Calu3 (cell line): ENCODE results near the gene ITPR2. TPM values are rescaled to one million over a fixed set of nuclear protein-coding genes. Genes with fewer than 3 reads are reported as not detected.
"Not testable (repeated sequence)": the region's sequence is repeated elsewhere in the genome, so short reads cannot be mapped to it uniquely, and the experiment has no call there.

Experiments used
- BruUV-seq: library from RNA; stranded (reverse); fragments of 400-500 nt; replicated peaks from 2 replicates; lab custom pipeline; 2021; lab: Mats Ljungman, UMichigan
- CTCF ChIA-PET: fragments of 300-600 bp; sonication (Branson Sonifier 250); formaldehyde crosslinking; loops from one replicate; lab custom pipeline; 2022; ENCODE audit warnings: antibody characterized with exemption; lab: Charles Lee
- DNase-seq: peaks from one replicate; pipeline ENCODE4 v3.0.0; 2022
- H3K27ac Mint-ChIP-seq: one replicate; pipeline ENCODE4 v1.8.0; 2022; ENCODE audit warnings: mixed read lengths; ENCODE audit not compliant: unreplicated experiment
- H3K27me3 Mint-ChIP-seq: one replicate; pipeline ENCODE4 v1.8.0; 2022; ENCODE audit warnings: mixed read lengths; ENCODE audit not compliant: unreplicated experiment
- H3K36me3 Mint-ChIP-seq: one replicate; pipeline ENCODE4 v1.8.0; 2022; ENCODE audit warnings: mild to moderate bottlenecking, moderate library complexity, mixed read lengths; ENCODE audit not compliant: insufficient read depth, unreplicated experiment
- H3K4me1 Mint-ChIP-seq: one replicate; pipeline ENCODE4 v1.8.0; 2022; ENCODE audit warnings: mild to moderate bottlenecking, low read depth, mixed read lengths; ENCODE audit not compliant: unreplicated experiment
- H3K4me3 Mint-ChIP-seq: one replicate; pipeline ENCODE4 v1.8.0; 2022; ENCODE audit warnings: mild to moderate bottlenecking, low read depth, moderate library complexity, mixed read lengths; ENCODE audit not compliant: unreplicated experiment
- H3K9me3 Mint-ChIP-seq: one replicate; pipeline ENCODE4 v1.8.0; 2022; ENCODE audit warnings: low read depth, mixed read lengths; ENCODE audit not compliant: unreplicated experiment
- CTCF ChIP-seq: fragments of 200-600 bp; IDR thresholded peaks from one replicate; pipeline ENCODE4 v1.8.0; 2022; ENCODE audit warnings: antibody characterized with exemption; ENCODE audit not compliant: unreplicated experiment
- intact Hi-C: fragments of 100-400 bp; cut with micrococcal nuclease; formaldehyde crosslinking; loops from one replicate; pipeline ENCODE4 v1.10.0; 2022; ENCODE audit not compliant: unreplicated experiment
- total RNA-seq: library from RNA; stranded (reverse); gene quantifications from 2 replicates; pipeline ENCODE4 v1.2.3, GENCODE V29; 2022

The ITPR2 gene
- total RNA-seq, 1 experiment from 2014 or later: 2.5 TPM

GRCh38 chr12:26520109-26520508, 312.9 kb downstream of the ITPR2 start:
- Mint-ChIP-seq H3K36me3 (peaks cover 4% of the 10 kb centered on the region), H3K27ac (no peak overlapping the region)

GRCh38 chr12:26519462-26519861, 313.5 kb downstream of the ITPR2 start:
- H3K4me3 Mint-ChIP-seq: no peak overlapping the region
- peaks cover 4% of the 10 kb centered on the region for H3K36me3 Mint-ChIP-seq
- TF ChIP-seq CTCF: no peak
- BruUV-seq: no TSS peak
- no peak for DNase-seq
- peaks cover 10% of the 10 kb centered on the region for H3K4me1 Mint-ChIP-seq
- H3K9me3 Mint-ChIP-seq: no peaks in the 10 kb centered on the region
- intact Hi-C loops: no loop called here
- H3K27ac Mint-ChIP-seq: no peak overlapping the region
- H3K27me3 Mint-ChIP-seq: no peaks in the 10 kb centered on the region
- CTCF ChIA-PET: no interaction called here

More at GRCh38 chr12:26520109-26520508, 312.9 kb downstream of the ITPR2 start:
- no peaks in the 10 kb centered on the region for H3K27me3 Mint-ChIP-seq
- no peak overlapping the region for H3K4me3 Mint-ChIP-seq
- CTCF ChIA-PET: no interaction called here
- no TSS peak for BruUV-seq
- peaks cover 10% of the 10 kb centered on the region for H3K4me1 Mint-ChIP-seq
- intact Hi-C loops: loop anchor here (5.0 kb wide), 1 partner anchor 398 kb away; no protein-coding TSS in a partner anchor
- H3K9me3 Mint-ChIP-seq: no peaks in the 10 kb centered on the region
- DNase-seq: no peak
- no peak for TF ChIP-seq CTCF

- CTCF ChIA-PET, H3K36me3 Mint-ChIP-seq, BruUV-seq, H3K27ac Mint-ChIP-seq, H3K4me1 Mint-ChIP-seq, H3K4me3 Mint-ChIP-seq, H3K27me3 Mint-ChIP-seq, H3K9me3 Mint-ChIP-seq, DNase-seq, intact Hi-C loops: not testable (repeated sequence)
Observed at GRCh38 chr12:26517320-26517719, 315.7 kb downstream of the ITPR2 start.

DNA sequence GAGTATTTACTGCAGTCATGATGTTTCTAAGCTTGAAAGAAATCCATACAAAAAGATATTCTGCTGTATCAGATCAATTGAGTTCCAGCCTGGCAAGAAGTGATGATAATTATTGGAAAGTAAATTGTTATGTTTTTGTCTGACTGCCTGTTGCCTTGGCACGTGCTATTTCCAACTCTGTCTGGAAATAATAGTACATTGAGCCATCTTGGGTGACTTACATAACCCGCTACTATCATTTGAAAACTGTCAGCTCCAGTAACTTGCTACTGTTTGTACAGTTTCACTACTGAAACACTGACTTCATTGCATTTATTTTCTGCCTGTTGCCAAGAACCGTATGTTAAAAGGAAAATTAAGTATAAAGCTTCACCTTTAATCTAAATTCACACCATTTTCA, 318.6 kb downstream of the ITPR2 start:
- Mint-ChIP-seq H3K9me3 (no peaks in the 10 kb centered on the region), H3K4me3 (no peak overlapping the region), H3K4me1 (no peaks in the 10 kb centered on the region), H3K27ac (no peak overlapping the region), H3K36me3 (no peaks in the 10 kb centered on the region), H3K27me3 (no peaks in the 10 kb centered on the region)
- DNase-seq: no peak
- CTCF ChIA-PET: no interaction called here
- intact Hi-C loops: no loop called here
- no peak for TF ChIP-seq CTCF
- BruUV-seq: no TSS peak

- no TSS peak for BruUV-seq
- DNase-seq: no peak
- H3K36me3 Mint-ChIP-seq: no peaks in the 10 kb centered on the region
- TF ChIP-seq CTCF: no peak
- H3K27me3 Mint-ChIP-seq: no peaks in the 10 kb centered on the region
- H3K27ac Mint-ChIP-seq: no peak overlapping the region
- CTCF ChIA-PET: no interaction called here
- no peak overlapping the region for H3K4me3 Mint-ChIP-seq
- H3K9me3 Mint-ChIP-seq: no peaks in the 10 kb centered on the region
- intact Hi-C loops: no loop called here
- H3K4me1 Mint-ChIP-seq: no peaks in the 10 kb centered on the region
Observed at GRCh38 chr12:26513363-26514043, 319.5 kb downstream of the ITPR2 start.
